IMR-90 (cell line): ENCODE data around the gene TP73. TPM values are rescaled to one million over a fixed set of nuclear protein-coding genes. Genes with fewer than 3 reads are reported as not detected.

Experiments
- ATAC-seq: fragments of 200-7000 bp; cut with Tn5 transposase; 2 replicates; pipeline ENCODE4 v1.9.1; 2020; ENCODE audit warnings: low read depth, mild to moderate bottlenecking, moderate library complexity
- BruUV-seq: library from RNA; stranded (reverse); fragments of 400-500 nt; replicated peaks from 2 replicates; lab custom pipeline; 2021; lab: Mats Ljungman, UMichigan
- CTCF ChIA-PET: fragments of 300-600 bp; formaldehyde crosslinking; extraction: SDS; loops from one replicate; lab custom pipeline; 2021; ENCODE audit warnings: antibody characterized with exemption; lab: Yijun Ruan, JAX
- POLR2A ChIA-PET: fragments of 300-600 bp; sonication (Branson Sonifier 250); formaldehyde crosslinking; loops from one replicate; lab custom pipeline; 2022; ENCODE audit warnings: antibody characterized with exemption; ENCODE audit not compliant: unreplicated experiment; lab: Charles Lee
- DNase-seq: peaks from one replicate; pipeline ENCODE4 v3.0.0; 2013
- H2AFZ ChIP-seq: replicated peaks from 2 replicates; pipeline ENCODE3; 2013; ENCODE audit warnings: low read length, mild to moderate bottlenecking; ENCODE audit not compliant: poor library complexity
- H2AK5ac ChIP-seq: 2 replicates; pipeline ENCODE4 v1.6.1; 2013; ENCODE audit warnings: low read depth, low read length, inconsistent platforms
- H2AK9ac ChIP-seq: replicated peaks from 2 replicates; pipeline ENCODE3; 2013; ENCODE audit warnings: mild to moderate bottlenecking, low read depth, low read length, moderate library complexity; ENCODE audit not compliant: poor library complexity
- H2BK120ac ChIP-seq: 2 replicates; pipeline ENCODE4 v1.6.1; 2013; ENCODE audit warnings: low read depth, low read length, inconsistent platforms
- H2BK15ac ChIP-seq: 3 replicates; pipeline ENCODE4 v1.6.1; 2013; ENCODE audit warnings: low read depth, low read length, inconsistent platforms
- H2BK20ac ChIP-seq: 2 replicates; pipeline ENCODE4 v1.6.1; 2013; ENCODE audit warnings: low read depth, mild to moderate bottlenecking, inconsistent platforms, low read length, moderate library complexity
- H2BK5ac ChIP-seq: 2 replicates; pipeline ENCODE4 v1.6.1; 2013; ENCODE audit warnings: mild to moderate bottlenecking, low read depth, low read length, inconsistent platforms; ENCODE audit not compliant: poor library complexity, severe bottlenecking
- H3K14ac ChIP-seq: replicated peaks from 2 replicates; pipeline ENCODE4 v1.6.1; 2013; ENCODE audit warnings: low read depth, low read length, inconsistent platforms
- H3K18ac ChIP-seq: 2 replicates; pipeline ENCODE4 v1.6.1; 2013; ENCODE audit warnings: low read depth, low read length, control low read depth
- H3K23ac ChIP-seq: 2 replicates; pipeline ENCODE4 v1.6.1; 2013; ENCODE audit warnings: low read depth, low read length, inconsistent platforms
- H3K27ac ChIP-seq: 2 replicates; pipeline ENCODE4 v1.5.1; 2013; ENCODE audit warnings: mild to moderate bottlenecking, control low read depth, low read length; ENCODE audit not compliant: insufficient read depth
- H3K27me3 ChIP-seq: 2 replicates; pipeline ENCODE4 v1.6.1; 2013; ENCODE audit warnings: low read length; ENCODE audit not compliant: control insufficient read depth, insufficient read depth
- H3K36me3 ChIP-seq: 2 replicates; pipeline ENCODE4 v1.6.1; 2013; ENCODE audit warnings: low read length, mixed read lengths; ENCODE audit not compliant: control insufficient read depth, insufficient read depth
- H3K4ac ChIP-seq: 2 replicates; pipeline ENCODE4 v1.6.1; 2013; ENCODE audit warnings: low read depth, low read length, inconsistent platforms
- H3K4me1 ChIP-seq: 2 replicates; pipeline ENCODE4 v1.6.1; 2013; ENCODE audit warnings: low read length, mixed read lengths; ENCODE audit not compliant: control insufficient read depth, insufficient read depth
- H3K4me2 ChIP-seq: 2 replicates; pipeline ENCODE4 v1.6.1; 2013; ENCODE audit warnings: low read depth, mild to moderate bottlenecking, control low read depth, low read length, moderate library complexity
- H3K4me3 ChIP-seq: 2 replicates; pipeline ENCODE4 v1.5.1; 2013; ENCODE audit warnings: low read depth, mild to moderate bottlenecking, control low read depth, low read length, moderate library complexity; ENCODE audit not compliant: insufficient read depth
- H3K56ac ChIP-seq: 2 replicates; pipeline ENCODE4 v1.6.1; 2013; ENCODE audit warnings: low read length, inconsistent platforms; ENCODE audit not compliant: insufficient read depth; ENCODE audit errors: extremely low read depth
- H3K79me1 ChIP-seq, 2 experiments: 2 replicates each; pipeline ENCODE4 v1.6.1; 2013; ENCODE audit warnings: low read length in 2 of 2, inconsistent platforms in 1 of 2, low read depth in 1 of 2
- H3K9ac ChIP-seq: 2 replicates; pipeline ENCODE4 v1.6.1; 2013; ENCODE audit warnings: low read depth, low read length, control low read depth
- H3K9me1 ChIP-seq: 2 replicates; pipeline ENCODE4 v1.6.1; 2013; ENCODE audit warnings: low read length, inconsistent platforms; ENCODE audit not compliant: insufficient read depth
- H3K9me3 ChIP-seq: 2 replicates; pipeline ENCODE4 v1.6.1; 2013; ENCODE audit warnings: low read length; ENCODE audit not compliant: control insufficient read depth, insufficient read depth
- H4K20me1 ChIP-seq: 2 replicates; pipeline ENCODE4 v1.6.1; 2013; ENCODE audit warnings: low read length, inconsistent platforms; ENCODE audit not compliant: insufficient read depth
- H4K5ac ChIP-seq: 2 replicates; pipeline ENCODE4 v1.6.1; 2013; ENCODE audit warnings: mild to moderate bottlenecking, low read depth, low read length, control low read depth
- H4K8ac ChIP-seq, 2 experiments: 2 replicates each; pipeline ENCODE4 v1.6.1; 2013; ENCODE audit warnings: low read depth in 2 of 2, low read length in 2 of 2, control low read depth in 1 of 2, inconsistent platforms in 1 of 2
- H4K91ac ChIP-seq: 2 replicates; pipeline ENCODE4 v1.6.1; 2013; ENCODE audit warnings: low read depth, low read length, inconsistent platforms; ENCODE audit not compliant: insufficient read depth
- CHD1 ChIP-seq: IDR thresholded peaks from 2 replicates; pipeline ENCODE4 v1.6.1; 2012; ENCODE audit warnings: low read depth, low read length, improper control_type of control experiment
- FOS ChIP-seq: fragments of 150-350 bp; IDR thresholded peaks from 2 replicates; pipeline ENCODE4 v1.6.1; 2016; ENCODE audit warnings: low read depth, low read length
- MAFK ChIP-seq: IDR thresholded peaks from 2 replicates; pipeline ENCODE4 v1.6.1; 2012; ENCODE audit warnings: low read depth, low read length, improper control_type of control experiment
- MAZ ChIP-seq: IDR thresholded peaks from 2 replicates; pipeline ENCODE4 v1.6.1; 2012; ENCODE audit warnings: low read depth, mild to moderate bottlenecking, low read length, improper control_type of control experiment, moderate library complexity, borderline replicate concordance
- MXI1 ChIP-seq: IDR thresholded peaks from 2 replicates; pipeline ENCODE4 v1.6.1; 2012; ENCODE audit warnings: low read depth, mild to moderate bottlenecking, low read length, moderate library complexity, borderline replicate concordance
- NFE2L2 ChIP-seq: fragments of 150-350 bp; IDR thresholded peaks from 2 replicates; pipeline ENCODE4 v1.6.1; 2016; ENCODE audit warnings: low read depth, mild to moderate bottlenecking, low read length
- RCOR1 ChIP-seq: IDR thresholded peaks from 2 replicates; pipeline ENCODE4 v1.6.1; 2012; ENCODE audit warnings: mild to moderate bottlenecking, low read length, improper control_type of control experiment; ENCODE audit not compliant: insufficient replicate concordance
- RFX5 ChIP-seq: IDR thresholded peaks from 2 replicates; pipeline ENCODE4 v1.8.0; 2012; ENCODE audit warnings: low read depth, mild to moderate bottlenecking, low read length, moderate library complexity
- SMC3 ChIP-seq: fragments of 150-350 bp; IDR thresholded peaks from 2 replicates; pipeline ENCODE4 v1.6.1; 2016; ENCODE audit warnings: low read depth, mild to moderate bottlenecking, antibody characterized with exemption, low read length, moderate library complexity
- WGBS, 2 experiments: methylation state at CpG; one replicate each; pipeline versions ENCODE4 v1.1.5 to v1.1.7; 2013; ENCODE audit warnings: missing lambda C conversion rate in 2 of 2; ENCODE audit not compliant: insufficient read length in 1 of 2; ENCODE audit errors: extremely low coverage in 2 of 2; 5-methylcytosine and 5-hydroxymethylcytosine counted together
- dilution Hi-C: fragments of 300-500 bp; cut with HindIII; formaldehyde crosslinking; loops from one replicate; pipeline ENCODE4 v1.14.3; 2018; ENCODE audit warnings: low sequenced_read_pairs; ENCODE audit not compliant: unreplicated experiment
- in situ Hi-C: fragments of 300-500 bp; cut with MboI; formaldehyde crosslinking; loops from 3 replicates; pipeline ENCODE4 v1.14.3; 2019; ENCODE audit warnings: low sequenced_read_pairs, inconsistent platforms, mixed read lengths
- intact Hi-C: fragments of 100-400 bp; cut with micrococcal nuclease; formaldehyde crosslinking; loops from 2 replicates; pipeline ENCODE4 v1.10.0; 2022
- polyA plus RNA-seq, 3 experiments: library from polyadenylated mRNA; depleted of rRNA; stranded (reverse); fragments of >200 nt; gene quantifications; 2 replicates each; pipeline ENCODE4 v1.2.3, GENCODE V29; 2012; ENCODE audit warnings: low replicate concordance in 1 of 3
- total RNA-seq: library from RNA; depleted of rRNA; stranded (reverse); fragments of >200 nt; gene quantifications from 2 replicates; pipeline ENCODE4 v1.2.3, GENCODE V29; 2012
- TF ChIP-seq, protein P1 (sequence below): fragments of 150-350 bp; IDR thresholded peaks from 2 replicates; pipeline ENCODE4 v1.6.1; 2016; ENCODE audit warnings: low read depth, mild to moderate bottlenecking, low read length, moderate library complexity, borderline replicate concordance
- TF ChIP-seq, protein P2 (sequence below): conservative IDR thresholded peaks from 2 replicates; pipeline ENCODE4 v1.5.1; 2012; ENCODE audit warnings: mild to moderate bottlenecking, low read depth, low read length, improper control_type of control experiment
- TF ChIP-seq, protein P3 (sequence below): fragments of 150-350 bp; IDR thresholded peaks from 2 replicates; pipeline ENCODE4 v1.6.1; 2017; ENCODE audit warnings: mild to moderate bottlenecking, antibody characterized with exemption, low read length, low read depth

The TP73 gene
- total and polyA plus RNA-seq, 2 of the 4 experiments (the other 2 are of a cell fraction) = not detected

GRCh38 chr1:3672231-3672970 is 20.1 kb downstream of the TP73 start:
- TF ChIP-seq RFX5 (no peak), RCOR1 (no peak), MXI1 (no peak), MAFK (no peak), FOS (no peak), MAZ (no peak), SMC3 (no peak), NFE2L2 (no peak), CHD1 (no peak)
- TF ChIP-seq, protein P1, sequence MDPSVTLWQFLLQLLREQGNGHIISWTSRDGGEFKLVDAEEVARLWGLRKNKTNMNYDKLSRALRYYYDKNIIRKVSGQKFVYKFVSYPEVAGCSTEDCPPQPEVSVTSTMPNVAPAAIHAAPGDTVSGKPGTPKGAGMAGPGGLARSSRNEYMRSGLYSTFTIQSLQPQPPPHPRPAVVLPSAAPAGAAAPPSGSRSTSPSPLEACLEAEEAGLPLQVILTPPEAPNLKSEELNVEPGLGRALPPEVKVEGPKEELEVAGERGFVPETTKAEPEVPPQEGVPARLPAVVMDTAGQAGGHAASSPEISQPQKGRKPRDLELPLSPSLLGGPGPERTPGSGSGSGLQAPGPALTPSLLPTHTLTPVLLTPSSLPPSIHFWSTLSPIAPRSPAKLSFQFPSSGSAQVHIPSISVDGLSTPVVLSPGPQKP = no peak
- TF ChIP-seq, protein P2, sequence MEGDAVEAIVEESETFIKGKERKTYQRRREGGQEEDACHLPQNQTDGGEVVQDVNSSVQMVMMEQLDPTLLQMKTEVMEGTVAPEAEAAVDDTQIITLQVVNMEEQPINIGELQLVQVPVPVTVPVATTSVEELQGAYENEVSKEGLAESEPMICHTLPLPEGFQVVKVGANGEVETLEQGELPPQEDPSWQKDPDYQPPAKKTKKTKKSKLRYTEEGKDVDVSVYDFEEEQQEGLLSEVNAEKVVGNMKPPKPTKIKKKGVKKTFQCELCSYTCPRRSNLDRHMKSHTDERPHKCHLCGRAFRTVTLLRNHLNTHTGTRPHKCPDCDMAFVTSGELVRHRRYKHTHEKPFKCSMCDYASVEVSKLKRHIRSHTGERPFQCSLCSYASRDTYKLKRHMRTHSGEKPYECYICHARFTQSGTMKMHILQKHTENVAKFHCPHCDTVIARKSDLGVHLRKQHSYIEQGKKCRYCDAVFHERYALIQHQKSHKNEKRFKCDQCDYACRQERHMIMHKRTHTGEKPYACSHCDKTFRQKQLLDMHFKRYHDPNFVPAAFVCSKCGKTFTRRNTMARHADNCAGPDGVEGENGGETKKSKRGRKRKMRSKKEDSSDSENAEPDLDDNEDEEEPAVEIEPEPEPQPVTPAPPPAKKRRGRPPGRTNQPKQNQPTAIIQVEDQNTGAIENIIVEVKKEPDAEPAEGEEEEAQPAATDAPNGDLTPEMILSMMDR = no peak
- TF ChIP-seq, protein P3, sequence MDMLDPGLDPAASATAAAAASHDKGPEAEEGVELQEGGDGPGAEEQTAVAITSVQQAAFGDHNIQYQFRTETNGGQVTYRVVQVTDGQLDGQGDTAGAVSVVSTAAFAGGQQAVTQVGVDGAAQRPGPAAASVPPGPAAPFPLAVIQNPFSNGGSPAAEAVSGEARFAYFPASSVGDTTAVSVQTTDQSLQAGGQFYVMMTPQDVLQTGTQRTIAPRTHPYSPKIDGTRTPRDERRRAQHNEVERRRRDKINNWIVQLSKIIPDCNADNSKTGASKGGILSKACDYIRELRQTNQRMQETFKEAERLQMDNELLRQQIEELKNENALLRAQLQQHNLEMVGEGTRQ = no peak
- Histone ChIP-seq H3K4me1 (no peaks in the 10 kb centered on the region), H3K79me1 (no peaks in the 10 kb centered on the region), H3K27ac (no peak overlapping the region), H2AFZ (no peak overlapping the region), H4K20me1 (no peaks in the 10 kb centered on the region), H2AK9ac (no peak overlapping the region), H2BK5ac (no peak overlapping the region), H3K9me1 (no peaks in the 10 kb centered on the region), H4K5ac (no peak overlapping the region), H3K56ac (no peak overlapping the region), H4K8ac (no peak overlapping the region), H3K14ac (no peak overlapping the region), H3K18ac (no peak overlapping the region), H3K36me3 (no peaks in the 10 kb centered on the region), H3K9me3 (no peaks in the 10 kb centered on the region), H4K91ac (no peak overlapping the region), H2BK20ac (no peak overlapping the region), H3K27me3 (peaks cover 26% of the 10 kb centered on the region; the same call in 1 of the 2 replicates), H2BK15ac (no peak overlapping the region), H3K4me3 (no peak overlapping the region), H3K4me2 (no peak overlapping the region), H2AK5ac (no peak overlapping the region), H3K9ac (no peak overlapping the region), H3K4ac (no peak overlapping the region), H3K23ac (no peak overlapping the region), H2BK120ac (no peak overlapping the region)
- WGBS, 2 experiments = 71% methylated on average over 9 of the region's 21 CpGs; no CpG with 5 or more reads in 1 of the 2 experiments
- ChIA-PET CTCF (no interaction called here), POLR2A (no interaction called here)
- BruUV-seq = no TSS peak
- DNase-seq (no peak), ATAC-seq (no peak)
- in situ Hi-C loops = no loop called here
- dilution Hi-C loops = no loop called here
- intact Hi-C loops = no loop called here
